GM12873 (cell line): Measurements from ENCODE around the gene KAT5.

Experiments used
- CTCF ChIP-seq: IDR thresholded peaks from 2 replicates; pipeline ENCODE4 v1.5.1; 2012; ENCODE audit warnings: low read depth, mild to moderate bottlenecking, moderate library complexity, low read length, control low read depth; ENCODE audit not compliant: insufficient read depth; ENCODE audit errors: missing control alignments

The KAT5 gene

GRCh38 chr11:65711785-65712632 lies at the start of gene KAT5:
KAT5 (plus strand) TSS chr11:65712252; CDS start chr11:65712268, 16 bp downstream.
- TF ChIP-seq CTCF = peak; percentile 99

- TF ChIP-seq CTCF = no peak
Observed at GRCh38 chr11:65662799-65663638, 49.0 kb upstream of the KAT5 start, which contains the start of gene RELA. RELA (minus strand) TSS chr11:65662916; CDS start chr11:65662832, 84 bp downstream.

- TF ChIP-seq CTCF = no peak
Observed at GRCh38 chr11:65663639-65664200, 48.3 kb upstream of the KAT5 start.

GRCh38 chr11:65672180-65672860 lies 39.7 kb upstream of the KAT5 start:
- TF ChIP-seq CTCF = no peak

- TF ChIP-seq CTCF = no peak
Observed at GRCh38 chr11:65672982-65673381, 39.1 kb upstream of the KAT5 start.

GRCh38 chr11:65680192-65680743 lies 31.8 kb upstream of the KAT5 start:
- no peak for TF ChIP-seq CTCF
